ENCODE measurements around the gene ITPRIPL2.

DNA sequence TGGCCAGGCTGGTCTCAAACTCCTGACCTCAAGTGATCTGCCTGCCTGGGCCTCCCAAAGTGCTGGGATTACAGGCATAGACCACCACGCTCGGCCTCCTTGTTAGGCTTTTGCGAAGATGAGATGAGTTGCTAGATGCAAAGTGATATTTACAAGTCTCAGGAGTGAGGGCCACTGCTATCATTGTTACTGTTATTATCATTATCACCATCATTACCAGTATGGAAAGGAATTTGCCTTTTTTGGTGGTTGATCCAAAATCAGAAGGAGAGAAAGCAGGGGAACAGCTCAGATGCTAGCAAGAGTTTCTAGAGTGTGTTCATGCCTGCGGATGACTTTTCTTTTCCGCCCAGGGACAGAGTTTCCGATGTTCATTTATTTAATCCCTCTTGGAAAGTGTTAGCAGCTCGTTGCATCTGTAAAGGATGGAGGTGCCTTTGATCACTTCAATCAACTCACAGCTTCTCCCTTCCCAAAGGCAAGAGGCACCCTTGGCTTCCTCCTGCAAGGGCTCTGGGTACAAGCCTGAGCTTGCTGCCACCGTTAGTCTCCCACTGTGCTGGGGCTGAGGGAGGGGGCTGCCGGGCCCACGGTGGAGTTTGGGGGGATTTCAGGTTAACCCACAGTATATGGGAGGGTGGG, 21.6 kb downstream of the ITPRIPL2 start:
- TF ChIP-seq, protein P1, sequence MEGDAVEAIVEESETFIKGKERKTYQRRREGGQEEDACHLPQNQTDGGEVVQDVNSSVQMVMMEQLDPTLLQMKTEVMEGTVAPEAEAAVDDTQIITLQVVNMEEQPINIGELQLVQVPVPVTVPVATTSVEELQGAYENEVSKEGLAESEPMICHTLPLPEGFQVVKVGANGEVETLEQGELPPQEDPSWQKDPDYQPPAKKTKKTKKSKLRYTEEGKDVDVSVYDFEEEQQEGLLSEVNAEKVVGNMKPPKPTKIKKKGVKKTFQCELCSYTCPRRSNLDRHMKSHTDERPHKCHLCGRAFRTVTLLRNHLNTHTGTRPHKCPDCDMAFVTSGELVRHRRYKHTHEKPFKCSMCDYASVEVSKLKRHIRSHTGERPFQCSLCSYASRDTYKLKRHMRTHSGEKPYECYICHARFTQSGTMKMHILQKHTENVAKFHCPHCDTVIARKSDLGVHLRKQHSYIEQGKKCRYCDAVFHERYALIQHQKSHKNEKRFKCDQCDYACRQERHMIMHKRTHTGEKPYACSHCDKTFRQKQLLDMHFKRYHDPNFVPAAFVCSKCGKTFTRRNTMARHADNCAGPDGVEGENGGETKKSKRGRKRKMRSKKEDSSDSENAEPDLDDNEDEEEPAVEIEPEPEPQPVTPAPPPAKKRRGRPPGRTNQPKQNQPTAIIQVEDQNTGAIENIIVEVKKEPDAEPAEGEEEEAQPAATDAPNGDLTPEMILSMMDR (IDR thresholded peaks at IDR 0.05), result no peak
- no peak for TF ChIP-seq POLR2A (IDR thresholded peaks at IDR 0.05)
